HepG2 (cell line): ENCODE data around the gene COMMD7.

Source experiments
- CHD2 ChIP-seq: IDR thresholded peaks from 2 replicates; pipeline ENCODE4 v1.6.1; 2011; ENCODE audit warnings: low read depth, low read length, improper control_type of control experiment
- FOXJ3 ChIP-seq: sonication (generic); formaldehyde crosslinking; IDR thresholded peaks from 2 replicates; pipeline ENCODE4 v1.4.0; 2020; ENCODE audit warnings: missing genetic modification reagents, mild to moderate bottlenecking, borderline replicate concordance
- HOXA7 ChIP-seq: sonication (generic); formaldehyde crosslinking; IDR thresholded peaks from 2 replicates; pipeline ENCODE4 v1.8.1; 2022; ENCODE audit warnings: mild to moderate bottlenecking, missing genetic modification reagents, moderate library complexity
- MED13 ChIP-seq: sonication (generic); formaldehyde crosslinking; IDR thresholded peaks from 2 replicates; pipeline ENCODE4 v1.5.0; 2020; ENCODE audit warnings: missing genetic modification reagents
- NR3C1 ChIP-seq: sonication (generic); formaldehyde crosslinking; IDR thresholded peaks from 2 replicates; pipeline ENCODE4 v1.4.0; 2020; ENCODE audit warnings: missing genetic modification reagents
- XRCC5 ChIP-seq: fragments of 200-400 bp; formaldehyde crosslinking; optimal IDR thresholded peaks from 2 replicates; pipeline ENCODE3; 2017; ENCODE audit warnings: mild to moderate bottlenecking, low read length
- ZNF83 ChIP-seq: sonication (generic); formaldehyde crosslinking; IDR thresholded peaks from 2 replicates; pipeline ENCODE4 v1.4.0; 2020; ENCODE audit warnings: missing genetic modification reagents, mild to moderate bottlenecking, borderline replicate concordance
- TF ChIP-seq, protein P1 (sequence below): sonication (generic); formaldehyde crosslinking; IDR thresholded peaks from 2 replicates; pipeline ENCODE4 v1.9.0; 2021; ENCODE audit warnings: missing genetic modification reagents, mild to moderate bottlenecking, borderline replicate concordance
- TF ChIP-seq, protein P2 (sequence below): sonication (generic); formaldehyde crosslinking; conservative IDR thresholded peaks from 2 replicates; pipeline ENCODE4 v1.8.1; 2023; ENCODE audit warnings: missing genetic modification reagents
- TF ChIP-seq, protein P3 (sequence below): sonication (generic); formaldehyde crosslinking; IDR thresholded peaks from 2 replicates; pipeline ENCODE4 v1.5.0; 2020; ENCODE audit warnings: missing genetic modification reagents
- TF ChIP-seq, protein P4 (sequence below): sonication (generic); formaldehyde crosslinking; IDR thresholded peaks from 2 replicates; pipeline ENCODE4 v1.5.0; 2020; ENCODE audit warnings: missing genetic modification reagents
- TF ChIP-seq, protein P5 (sequence below): sonication (generic); formaldehyde crosslinking; IDR thresholded peaks from 2 replicates; pipeline ENCODE4 v1.9.0; 2021; ENCODE audit warnings: missing genetic modification reagents, borderline replicate concordance

DNA sequence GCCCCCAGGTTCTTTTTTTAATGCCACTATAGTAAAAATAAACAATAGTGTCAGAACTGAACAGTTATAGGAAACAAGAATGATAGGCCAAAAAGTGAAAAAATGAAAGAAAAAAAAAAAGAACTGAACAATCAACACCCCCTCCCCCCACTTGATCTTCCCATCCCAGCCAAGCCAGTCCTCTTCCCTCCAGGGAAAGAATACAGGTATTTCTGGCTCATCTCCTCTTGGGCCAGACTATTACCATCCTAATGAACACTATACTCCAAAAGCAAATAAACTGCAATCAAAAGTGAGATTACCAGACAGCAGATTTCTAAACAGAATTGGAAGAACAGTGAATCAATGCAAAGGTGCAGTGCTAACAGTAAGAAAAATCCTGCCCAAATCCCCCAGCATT is 48.2 kb downstream of the COMMD7 start:
- TF ChIP-seq, protein P1, sequence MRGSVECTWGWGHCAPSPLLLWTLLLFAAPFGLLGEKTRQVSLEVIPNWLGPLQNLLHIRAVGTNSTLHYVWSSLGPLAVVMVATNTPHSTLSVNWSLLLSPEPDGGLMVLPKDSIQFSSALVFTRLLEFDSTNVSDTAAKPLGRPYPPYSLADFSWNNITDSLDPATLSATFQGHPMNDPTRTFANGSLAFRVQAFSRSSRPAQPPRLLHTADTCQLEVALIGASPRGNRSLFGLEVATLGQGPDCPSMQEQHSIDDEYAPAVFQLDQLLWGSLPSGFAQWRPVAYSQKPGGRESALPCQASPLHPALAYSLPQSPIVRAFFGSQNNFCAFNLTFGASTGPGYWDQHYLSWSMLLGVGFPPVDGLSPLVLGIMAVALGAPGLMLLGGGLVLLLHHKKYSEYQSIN (CRISPR knock-in tag): no peak
- TF ChIP-seq HOXA7 (CRISPR knock-in tag) (no peak), FOXJ3 (CRISPR knock-in tag) (no peak), ZNF83 (CRISPR knock-in tag) (no peak), CHD2 (no peak), MED13 (no peak), NR3C1 (CRISPR knock-in tag) (no peak), XRCC5 (no peak)
- TF ChIP-seq, protein P2, sequence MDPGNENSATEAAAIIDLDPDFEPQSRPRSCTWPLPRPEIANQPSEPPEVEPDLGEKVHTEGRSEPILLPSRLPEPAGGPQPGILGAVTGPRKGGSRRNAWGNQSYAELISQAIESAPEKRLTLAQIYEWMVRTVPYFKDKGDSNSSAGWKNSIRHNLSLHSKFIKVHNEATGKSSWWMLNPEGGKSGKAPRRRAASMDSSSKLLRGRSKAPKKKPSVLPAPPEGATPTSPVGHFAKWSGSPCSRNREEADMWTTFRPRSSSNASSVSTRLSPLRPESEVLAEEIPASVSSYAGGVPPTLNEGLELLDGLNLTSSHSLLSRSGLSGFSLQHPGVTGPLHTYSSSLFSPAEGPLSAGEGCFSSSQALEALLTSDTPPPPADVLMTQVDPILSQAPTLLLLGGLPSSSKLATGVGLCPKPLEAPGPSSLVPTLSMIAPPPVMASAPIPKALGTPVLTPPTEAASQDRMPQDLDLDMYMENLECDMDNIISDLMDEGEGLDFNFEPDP: no peak
- TF ChIP-seq, protein P3, sequence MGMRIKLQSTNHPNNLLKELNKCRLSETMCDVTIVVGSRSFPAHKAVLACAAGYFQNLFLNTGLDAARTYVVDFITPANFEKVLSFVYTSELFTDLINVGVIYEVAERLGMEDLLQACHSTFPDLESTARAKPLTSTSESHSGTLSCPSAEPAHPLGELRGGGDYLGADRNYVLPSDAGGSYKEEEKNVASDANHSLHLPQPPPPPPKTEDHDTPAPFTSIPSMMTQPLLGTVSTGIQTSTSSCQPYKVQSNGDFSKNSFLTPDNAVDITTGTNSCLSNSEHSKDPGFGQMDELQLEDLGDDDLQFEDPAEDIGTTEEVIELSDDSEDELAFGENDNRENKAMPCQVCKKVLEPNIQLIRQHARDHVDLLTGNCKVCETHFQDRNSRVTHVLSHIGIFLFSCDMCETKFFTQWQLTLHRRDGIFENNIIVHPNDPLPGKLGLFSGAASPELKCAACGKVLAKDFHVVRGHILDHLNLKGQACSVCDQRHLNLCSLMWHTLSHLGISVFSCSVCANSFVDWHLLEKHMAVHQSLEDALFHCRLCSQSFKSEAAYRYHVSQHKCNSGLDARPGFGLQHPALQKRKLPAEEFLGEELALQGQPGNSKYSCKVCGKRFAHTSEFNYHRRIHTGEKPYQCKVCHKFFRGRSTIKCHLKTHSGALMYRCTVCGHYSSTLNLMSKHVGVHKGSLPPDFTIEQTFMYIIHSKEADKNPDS (CRISPR knock-in tag): no peak
- TF ChIP-seq, protein P4, sequence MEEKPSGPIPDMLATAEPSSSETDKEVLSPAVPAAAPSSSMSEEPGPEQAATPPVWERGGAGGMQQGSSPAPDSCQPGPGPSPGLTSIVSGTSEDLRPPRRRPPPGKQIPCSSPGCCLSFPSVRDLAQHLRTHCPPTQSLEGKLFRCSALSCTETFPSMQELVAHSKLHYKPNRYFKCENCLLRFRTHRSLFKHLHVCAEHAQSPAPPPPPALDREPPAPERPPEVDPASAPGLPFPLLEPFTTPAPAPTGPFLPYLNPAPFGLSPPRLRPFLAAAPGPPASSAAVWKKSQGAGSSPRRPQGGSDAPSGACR: no peak
- TF ChIP-seq, protein P5, sequence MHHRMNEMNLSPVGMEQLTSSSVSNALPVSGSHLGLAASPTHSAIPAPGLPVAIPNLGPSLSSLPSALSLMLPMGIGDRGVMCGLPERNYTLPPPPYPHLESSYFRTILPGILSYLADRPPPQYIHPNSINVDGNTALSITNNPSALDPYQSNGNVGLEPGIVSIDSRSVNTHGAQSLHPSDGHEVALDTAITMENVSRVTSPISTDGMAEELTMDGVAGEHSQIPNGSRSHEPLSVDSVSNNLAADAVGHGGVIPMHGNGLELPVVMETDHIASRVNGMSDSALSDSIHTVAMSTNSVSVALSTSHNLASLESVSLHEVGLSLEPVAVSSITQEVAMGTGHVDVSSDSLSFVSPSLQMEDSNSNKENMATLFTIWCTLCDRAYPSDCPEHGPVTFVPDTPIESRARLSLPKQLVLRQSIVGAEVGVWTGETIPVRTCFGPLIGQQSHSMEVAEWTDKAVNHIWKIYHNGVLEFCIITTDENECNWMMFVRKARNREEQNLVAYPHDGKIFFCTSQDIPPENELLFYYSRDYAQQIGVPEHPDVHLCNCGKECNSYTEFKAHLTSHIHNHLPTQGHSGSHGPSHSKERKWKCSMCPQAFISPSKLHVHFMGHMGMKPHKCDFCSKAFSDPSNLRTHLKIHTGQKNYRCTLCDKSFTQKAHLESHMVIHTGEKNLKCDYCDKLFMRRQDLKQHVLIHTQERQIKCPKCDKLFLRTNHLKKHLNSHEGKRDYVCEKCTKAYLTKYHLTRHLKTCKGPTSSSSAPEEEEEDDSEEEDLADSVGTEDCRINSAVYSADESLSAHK (CRISPR knock-in tag): no peak
